ENCODE measurements around the gene FAM20C. TPM values are rescaled to one million over a fixed set of nuclear protein-coding genes. Genes with fewer than 3 reads are reported as not detected.

The FAM20C gene
- 10 to 100 TPM; 56.6 to 74.3 TPM for total RNA-seq
- long read RNA-seq, donor 1, transcript FAM20C-201 (10 exons, 2,751 nt), result major isoform, 44 of 59 reads
- long read RNA-seq, donor 1, partial matches to known transcripts, result 4 of 59 reads
- long read RNA-seq, donor 1, other reads (novel, unspliced or antisense), result 11 of 59 reads
- long read RNA-seq, donor 2, transcript FAM20C-201 (10 exons, 2,751 nt), result major isoform, 14 of 61 reads
- long read RNA-seq, donor 2, transcript FAM20C-205 (7 exons, 2,177 nt), result minor isoform, 6 of 61 reads
- long read RNA-seq, donor 2, partial matches to known transcripts, result 34 of 61 reads
- long read RNA-seq, donor 2, other reads (novel, unspliced or antisense), result 7 of 61 reads

DNA sequence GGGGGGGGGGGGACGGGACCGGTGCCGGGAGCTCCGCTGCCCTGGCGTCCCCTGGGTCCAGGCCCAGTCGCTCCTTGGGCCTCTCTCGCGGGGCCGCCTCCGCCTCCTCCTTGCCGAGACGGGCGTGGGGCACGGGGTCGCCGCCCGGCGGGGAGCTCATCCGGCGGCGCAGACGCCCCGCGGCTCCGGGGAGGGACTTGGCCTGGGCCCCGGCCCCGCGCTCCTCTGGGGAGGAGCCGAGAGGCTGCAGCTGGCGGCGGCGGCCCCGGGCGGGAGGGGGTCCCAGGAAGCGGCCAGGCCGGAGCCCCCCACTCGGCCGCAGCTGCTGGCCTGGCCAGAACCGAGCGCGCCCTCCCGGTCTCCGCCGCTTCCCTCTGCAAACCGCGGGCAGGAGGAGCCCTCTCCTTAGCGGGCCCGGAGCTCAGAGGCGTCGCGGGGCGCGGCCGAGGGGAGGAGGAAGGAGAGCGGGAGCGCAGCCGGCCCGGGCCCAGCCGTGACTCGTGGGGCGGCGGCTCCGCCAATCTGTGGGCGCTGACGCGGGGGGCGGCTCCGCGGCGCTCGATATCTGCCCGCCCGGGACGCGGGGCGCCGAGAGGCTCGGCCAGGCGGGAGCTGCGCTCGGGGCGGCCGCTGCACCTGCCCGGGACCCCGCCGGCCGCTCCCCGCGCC is at the start of gene FAM20C:
FAM20C (plus strand) TSS at position 591 of the 669 bp plus-strand sequence. CDS start 629 bp downstream, outside the sequence.
- intact Hi-C loops (cut with DNase I), result no loop called here
- peak; percentile 96 for DNase-seq (ENCODE audit: low spot score)

DNA sequence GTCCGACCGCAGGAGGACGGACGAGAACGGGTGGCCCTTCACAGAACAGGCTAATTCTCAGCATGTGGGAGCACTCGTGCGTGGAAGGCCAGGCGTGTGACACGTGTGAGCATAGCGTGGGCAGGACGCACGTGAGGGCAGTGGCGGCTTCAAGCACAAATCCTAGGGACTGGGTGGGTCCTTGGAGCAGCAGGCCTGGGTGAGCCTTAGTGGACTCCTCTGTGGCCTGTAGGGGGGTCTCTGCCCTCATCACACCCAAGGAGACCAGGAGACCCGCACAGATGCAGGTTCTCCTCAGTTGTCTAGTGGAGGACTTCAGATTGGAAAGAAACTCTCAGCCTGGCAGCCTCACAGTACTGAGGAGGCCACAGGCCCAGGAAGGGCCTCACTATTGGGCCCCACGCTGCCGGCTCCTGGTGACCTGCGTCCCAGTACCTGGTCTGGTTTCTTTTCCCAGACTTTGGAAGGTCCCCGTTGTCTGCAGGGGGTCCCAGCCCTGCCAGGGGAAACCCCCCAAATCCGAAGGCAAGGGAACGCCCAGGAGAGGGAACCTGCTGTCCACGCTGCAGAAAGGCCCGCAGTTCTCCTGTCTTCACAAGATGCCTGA is 49.1 kb upstream of the FAM20C start:
- peak; percentile 47 for DNase-seq (ENCODE audit: low spot score)
- intact Hi-C loops (cut with DNase I), result no loop called here

DNA sequence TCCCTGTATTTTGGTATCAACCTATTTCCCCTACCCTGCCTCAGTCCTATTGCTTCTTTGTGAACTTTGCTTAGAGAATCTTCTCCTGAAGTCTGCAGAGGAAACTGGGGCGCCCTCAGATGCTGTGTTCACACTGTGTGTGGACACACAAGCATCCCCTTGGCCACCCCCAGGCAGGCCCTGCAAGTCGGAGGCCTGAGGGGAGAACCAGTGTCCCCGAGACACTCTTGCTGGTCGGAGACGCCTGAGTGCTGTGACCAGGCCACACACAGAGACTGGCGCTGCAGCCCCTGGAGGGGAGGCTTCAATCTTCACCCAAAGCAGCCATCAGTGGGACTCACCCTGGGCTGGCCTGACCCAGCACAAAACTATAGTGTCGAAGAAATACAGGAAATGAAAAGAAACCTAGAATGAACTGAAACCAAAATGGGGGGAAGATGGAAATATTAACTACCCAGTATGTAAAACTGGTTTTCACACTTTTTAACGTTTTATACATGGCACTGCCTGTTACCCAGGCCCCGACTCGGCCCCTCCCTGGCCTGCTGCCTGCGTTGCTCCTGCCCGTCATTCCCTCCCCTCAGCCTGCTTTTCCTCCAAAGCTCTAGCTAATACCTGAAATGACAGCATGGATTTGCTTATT is 48.4 kb upstream of the FAM20C start:
- intact Hi-C loops (cut with DNase I), result no loop called here
- DNase-seq (ENCODE audit: low spot score), result peak; percentile 69

DNA sequence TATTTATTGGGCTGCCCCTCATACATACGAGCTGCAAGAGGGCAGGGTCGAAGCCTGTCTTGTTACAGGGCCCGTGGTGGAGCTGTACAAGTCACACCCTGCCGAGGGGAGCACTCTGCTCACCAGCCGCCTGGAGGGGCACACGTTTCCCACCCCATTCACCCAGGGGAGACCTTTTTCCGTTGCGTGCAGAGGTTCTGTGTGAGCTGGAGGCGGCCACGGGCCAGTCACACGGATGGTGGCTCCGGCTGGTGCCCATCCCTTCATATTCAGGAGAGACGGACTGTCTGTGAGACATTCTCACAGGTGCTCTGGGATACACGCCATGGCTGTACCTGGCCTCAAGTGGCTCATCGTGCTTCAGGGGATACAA is 47.9 kb upstream of the FAM20C start:
- DNase-seq (ENCODE audit: low spot score), result peak; percentile 66
- intact Hi-C loops (cut with DNase I), result no loop called here

DNA sequence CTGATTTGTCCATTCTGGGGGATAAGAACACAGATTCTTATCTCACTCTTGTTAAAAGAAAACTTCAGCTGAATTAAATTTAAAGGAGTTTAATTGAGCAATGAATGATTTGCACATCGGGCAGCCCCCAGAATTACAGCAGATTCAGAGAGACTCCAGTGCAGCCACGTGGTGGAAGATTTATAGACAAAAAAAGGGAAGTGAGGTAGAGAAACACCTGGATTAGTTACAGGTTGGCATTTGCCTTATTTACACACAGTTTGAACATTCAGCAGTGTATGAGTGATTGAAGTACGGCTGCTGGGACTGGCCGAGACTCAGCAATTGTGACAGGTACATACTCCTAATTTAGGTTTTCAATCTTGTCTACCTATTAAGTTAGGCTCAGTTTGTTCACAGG is 46.5 kb upstream of the FAM20C start:
- intact Hi-C loops (cut with DNase I), result no loop called here
- no peak for DNase-seq (ENCODE audit: low spot score)

DNA sequence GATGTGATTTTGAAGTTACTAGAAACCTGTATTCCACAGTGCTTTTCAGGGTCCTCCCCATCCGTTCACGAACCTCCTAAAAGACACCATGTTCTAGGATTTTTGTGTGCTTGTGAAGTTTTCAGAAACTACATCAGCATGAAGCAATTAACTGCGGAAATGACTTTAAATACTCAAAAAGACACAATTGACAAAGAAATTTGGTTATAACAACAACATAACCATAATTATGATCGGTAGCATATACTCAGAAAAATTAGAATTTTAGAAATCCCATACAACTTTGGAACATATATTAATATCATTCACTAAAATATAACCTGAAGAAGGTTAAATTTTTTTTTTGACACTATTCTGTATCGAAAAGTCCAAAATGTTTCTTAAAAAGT is 43.8 kb upstream of the FAM20C start:
- intact Hi-C loops (cut with DNase I), result no loop called here
- DNase-seq (ENCODE audit: low spot score), result no peak

DNA sequence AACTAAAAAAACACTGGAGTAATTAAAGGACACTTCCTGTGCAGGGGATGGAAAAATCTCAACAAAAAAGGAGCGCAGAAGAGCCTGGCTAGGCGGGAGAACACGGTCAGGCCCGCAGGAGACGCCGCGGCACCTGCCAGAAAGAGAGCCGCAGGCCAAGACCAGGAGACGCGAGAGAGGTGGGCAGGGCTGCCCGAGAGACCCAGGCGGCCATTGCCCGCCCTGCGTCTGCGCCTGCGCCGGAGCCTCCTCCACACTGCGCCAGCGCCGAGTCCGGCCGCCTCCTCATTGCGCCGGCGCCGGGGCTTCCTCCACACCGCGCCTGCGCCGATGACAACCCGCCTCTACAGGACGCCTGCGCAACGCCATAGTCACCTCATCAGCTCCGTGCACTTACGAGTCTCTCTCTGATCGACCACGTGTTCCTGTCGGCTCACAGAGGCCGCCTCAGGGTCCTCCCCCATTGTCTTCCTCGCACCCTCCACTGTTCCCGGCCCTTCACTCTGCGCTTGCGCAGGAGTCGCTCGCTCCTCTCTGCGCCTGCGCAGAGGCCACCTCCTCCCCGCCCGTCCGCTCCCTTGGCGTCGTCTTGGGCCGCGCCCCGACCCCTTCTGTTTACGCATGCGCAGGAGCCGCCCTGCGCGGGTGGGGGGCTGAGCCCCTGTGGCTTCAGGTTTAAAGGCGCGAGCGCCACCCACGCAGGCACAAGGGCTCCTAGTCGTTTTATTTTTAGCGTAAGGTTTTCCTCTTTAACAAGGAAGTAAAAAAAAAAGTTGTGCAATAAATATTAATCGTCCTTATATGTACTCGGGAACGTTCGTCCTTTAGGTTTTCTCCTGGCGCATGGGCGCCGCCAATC is 43.2 kb upstream of the FAM20C start:
- DNase-seq (ENCODE audit: low spot score), result peak; percentile 99
- intact Hi-C loops (cut with DNase I), result no loop called here

DNA sequence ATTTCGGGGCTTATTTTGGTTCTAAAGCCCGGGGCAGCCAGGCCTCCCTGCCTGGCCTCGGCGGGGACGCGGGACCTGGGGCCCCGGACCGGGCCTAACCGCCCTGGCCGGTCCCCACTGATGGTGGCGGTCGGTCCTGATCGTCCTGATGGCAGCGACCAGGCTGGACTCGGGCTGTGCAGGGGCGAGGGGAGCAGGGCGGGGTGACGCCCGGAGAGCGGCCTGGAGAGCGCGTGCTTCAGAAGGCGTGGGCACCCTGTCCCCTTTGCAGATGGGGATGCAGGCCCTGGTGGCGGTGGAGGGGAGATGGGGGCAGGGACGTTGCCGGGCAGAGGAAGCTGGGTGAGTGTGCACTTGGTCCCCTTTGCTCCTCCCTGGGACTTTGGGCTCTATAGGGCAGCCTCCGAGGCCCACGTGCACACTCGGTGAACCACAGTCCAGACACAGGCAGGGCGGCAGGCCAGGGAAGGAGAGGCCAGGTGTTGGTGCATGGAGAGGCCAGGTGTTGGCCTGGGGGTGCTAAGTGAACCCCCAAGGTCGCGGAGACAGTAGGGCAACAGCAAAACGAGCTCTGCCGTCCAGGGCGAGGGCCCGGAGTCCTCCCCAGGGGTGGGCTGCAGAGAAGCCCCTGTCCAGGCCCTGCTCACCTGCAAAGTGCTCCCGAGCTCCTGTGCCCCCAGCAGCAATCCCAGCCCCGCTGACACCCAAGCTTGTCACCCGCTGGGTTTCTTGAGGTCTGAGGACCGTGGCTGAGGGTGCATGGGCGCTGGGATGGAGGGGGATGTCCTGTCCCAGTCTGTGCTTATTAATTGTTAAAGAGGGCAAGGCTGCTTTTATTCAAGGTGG is 42.4 kb upstream of the FAM20C start:
- peak; percentile 91 for DNase-seq (ENCODE audit: low spot score)
- intact Hi-C loops (cut with DNase I), result no loop called here

DNA sequence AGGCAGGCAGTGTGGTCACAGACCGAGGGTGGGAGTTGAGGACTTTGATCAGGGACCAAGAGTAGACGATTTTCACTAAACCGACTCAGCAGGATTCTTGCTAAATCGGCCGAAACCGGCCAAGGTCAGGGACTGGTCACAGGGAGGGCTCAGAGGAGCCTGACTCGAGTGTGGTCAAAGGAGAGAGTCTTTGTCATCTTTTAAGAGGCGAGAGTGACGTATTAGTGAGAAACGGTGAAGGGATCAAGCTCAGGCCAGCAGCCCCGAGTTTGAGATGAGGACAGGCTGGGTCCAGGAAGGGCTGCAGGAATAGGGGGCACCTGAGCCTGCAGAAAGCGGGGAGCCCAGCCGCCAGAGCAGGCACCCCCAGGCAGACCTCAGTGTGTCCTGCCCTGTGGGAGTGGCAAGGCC is 41.6 kb upstream of the FAM20C start:
- peak; percentile 89 for DNase-seq (ENCODE audit: low spot score)
- intact Hi-C loops (cut with DNase I), result no loop called here

DNA sequence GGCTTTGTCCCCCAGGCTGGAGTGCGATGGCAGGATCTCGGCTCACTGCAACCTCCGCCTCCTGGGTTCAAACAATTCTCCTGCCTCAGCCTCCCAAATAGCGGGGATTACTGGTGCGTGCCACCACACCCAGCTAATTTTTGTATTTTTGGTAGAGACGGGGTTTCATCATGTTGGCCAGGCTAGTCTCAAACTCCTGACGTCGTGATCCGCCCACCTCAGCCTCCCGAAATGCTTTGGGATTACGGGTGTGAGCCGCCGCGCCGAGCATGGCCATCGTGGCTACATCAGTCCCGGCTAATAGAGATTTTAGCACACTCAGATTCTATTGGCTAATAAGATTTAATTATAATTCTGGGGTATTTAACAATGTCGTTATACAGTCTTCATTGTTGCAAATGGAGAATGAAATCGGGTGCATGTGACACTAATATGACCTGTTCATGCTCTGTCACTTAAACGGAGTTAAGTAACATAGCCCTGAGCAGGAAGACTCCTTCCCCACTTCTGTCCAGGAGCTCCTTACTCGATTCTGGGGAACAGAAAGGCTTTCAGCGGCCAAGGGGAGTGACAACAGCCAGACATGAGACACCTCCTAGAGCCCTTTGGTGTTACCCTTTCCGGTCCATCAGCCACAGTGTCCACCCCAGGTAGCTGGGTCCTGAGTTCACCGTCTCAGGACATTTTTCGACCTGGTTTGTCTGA is 40.9 kb upstream of the FAM20C start:
- intact Hi-C loops (cut with DNase I), result no loop called here
- peak; percentile 66 for DNase-seq (ENCODE audit: low spot score)

DNA sequence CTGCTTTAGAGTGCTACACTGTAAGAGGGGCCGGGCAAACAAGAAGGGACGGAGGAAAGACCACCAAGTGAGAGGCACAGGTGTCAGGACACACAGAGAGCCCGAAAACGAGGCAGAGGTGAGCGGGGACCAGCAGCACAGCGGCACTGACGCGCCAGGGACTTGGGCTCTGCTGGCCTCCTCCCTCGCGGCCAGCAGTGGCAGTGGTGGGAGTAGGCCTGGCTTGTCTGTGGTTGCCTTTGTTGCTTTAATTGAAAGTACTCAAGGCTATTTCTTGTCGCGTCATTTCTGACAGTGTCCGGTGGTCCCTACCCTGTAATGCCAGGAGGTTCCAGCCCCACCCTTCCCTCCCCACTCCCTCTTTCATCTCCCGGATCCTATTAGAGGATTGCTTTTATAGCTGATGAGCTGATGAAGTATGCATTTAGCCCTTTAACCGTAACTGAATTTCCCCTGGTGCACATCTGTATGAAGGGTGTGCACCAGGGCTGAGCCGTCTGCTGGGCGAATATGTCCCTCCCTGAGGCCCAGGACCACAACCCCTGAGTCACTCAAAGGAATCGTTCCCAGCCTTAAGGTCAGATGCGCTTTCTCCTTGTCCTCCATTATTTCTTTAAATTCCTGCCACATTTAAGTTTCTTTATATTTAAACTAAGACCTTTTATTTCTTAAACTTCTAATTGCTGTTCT is 39.5 kb upstream of the FAM20C start:
- peak; percentile 72 for DNase-seq (ENCODE audit: low spot score)
- intact Hi-C loops (cut with DNase I), result no loop called here

DNA sequence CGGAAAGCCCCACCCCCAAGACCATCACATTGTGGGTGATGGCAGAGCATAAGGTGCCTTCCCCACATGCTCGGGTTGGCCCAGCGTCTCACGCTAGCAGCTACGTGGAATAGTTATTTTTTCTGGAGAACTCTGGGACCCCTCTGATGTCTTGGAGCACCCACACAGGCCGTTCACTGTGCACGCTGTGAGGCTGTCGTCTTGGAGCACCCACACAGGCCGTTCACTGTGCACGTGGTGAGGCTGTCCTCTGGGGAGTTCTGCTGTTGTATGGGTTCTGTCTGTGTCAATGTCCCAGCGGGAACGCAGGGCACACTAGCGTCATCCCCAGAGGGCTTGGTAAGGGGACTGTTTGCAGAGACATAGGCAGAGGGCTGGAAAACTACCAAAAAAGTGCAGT is 38.8 kb upstream of the FAM20C start:
- intact Hi-C loops (cut with DNase I), result no loop called here
- peak; percentile 62 for DNase-seq (ENCODE audit: low spot score)

DNA sequence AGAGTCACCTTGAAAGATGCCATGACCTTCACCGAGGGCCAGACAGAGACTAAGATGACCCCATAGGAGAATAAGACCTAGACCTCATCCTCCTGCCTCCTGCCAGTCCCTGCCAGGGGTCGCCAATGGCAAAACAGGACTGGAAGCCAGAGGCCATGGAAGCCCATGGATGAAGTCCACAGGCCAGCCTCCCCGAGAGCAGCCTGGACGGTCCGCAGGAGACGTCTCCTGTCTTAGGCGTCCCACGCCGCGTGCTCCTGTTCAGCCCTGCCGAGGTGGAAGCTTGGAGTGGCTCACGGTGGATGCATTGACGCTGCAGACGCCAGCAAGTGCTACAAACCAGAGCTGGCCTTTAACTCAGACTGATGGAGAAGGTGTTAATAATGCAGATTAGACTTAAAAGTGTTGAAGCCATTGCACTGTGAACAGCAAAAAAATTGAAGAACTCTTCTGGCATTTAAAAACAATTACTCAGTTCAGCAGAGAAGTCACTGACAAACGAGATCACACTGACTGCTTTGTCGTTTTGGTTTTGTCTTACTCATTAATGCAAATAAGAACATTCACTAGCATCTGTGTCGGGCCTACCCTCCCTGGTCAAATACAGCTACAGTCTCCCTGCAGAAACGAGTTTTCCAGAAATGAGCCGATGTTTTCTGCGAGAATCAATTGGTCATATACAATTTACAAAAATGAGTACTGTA is 38.1 kb upstream of the FAM20C start:
- DNase-seq (ENCODE audit: low spot score), result peak; percentile 50
- intact Hi-C loops (cut with DNase I), result no loop called here

DNA sequence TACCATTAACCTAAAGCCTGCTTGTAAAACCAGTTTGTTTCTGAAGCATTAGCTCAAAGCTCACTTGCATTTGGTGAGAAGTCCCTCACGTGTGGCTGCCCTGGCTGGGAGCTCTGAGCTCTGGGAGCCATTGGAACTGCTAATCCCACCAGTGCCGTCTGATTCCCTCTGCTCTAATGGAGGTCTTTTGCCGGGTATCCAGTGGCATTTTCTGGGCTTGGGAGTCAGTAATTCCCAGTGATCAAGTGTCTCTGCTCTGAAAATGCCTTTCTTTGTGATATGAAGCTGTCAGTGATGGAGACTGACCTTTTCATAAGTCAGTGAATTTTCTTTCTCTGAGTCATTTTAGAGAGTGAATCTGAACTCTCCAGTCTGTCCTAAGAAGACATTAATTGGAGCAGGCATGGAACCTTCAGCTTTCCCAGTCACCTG is 36.9 kb upstream of the FAM20C start:
- intact Hi-C loops (cut with DNase I), result no loop called here

DNA sequence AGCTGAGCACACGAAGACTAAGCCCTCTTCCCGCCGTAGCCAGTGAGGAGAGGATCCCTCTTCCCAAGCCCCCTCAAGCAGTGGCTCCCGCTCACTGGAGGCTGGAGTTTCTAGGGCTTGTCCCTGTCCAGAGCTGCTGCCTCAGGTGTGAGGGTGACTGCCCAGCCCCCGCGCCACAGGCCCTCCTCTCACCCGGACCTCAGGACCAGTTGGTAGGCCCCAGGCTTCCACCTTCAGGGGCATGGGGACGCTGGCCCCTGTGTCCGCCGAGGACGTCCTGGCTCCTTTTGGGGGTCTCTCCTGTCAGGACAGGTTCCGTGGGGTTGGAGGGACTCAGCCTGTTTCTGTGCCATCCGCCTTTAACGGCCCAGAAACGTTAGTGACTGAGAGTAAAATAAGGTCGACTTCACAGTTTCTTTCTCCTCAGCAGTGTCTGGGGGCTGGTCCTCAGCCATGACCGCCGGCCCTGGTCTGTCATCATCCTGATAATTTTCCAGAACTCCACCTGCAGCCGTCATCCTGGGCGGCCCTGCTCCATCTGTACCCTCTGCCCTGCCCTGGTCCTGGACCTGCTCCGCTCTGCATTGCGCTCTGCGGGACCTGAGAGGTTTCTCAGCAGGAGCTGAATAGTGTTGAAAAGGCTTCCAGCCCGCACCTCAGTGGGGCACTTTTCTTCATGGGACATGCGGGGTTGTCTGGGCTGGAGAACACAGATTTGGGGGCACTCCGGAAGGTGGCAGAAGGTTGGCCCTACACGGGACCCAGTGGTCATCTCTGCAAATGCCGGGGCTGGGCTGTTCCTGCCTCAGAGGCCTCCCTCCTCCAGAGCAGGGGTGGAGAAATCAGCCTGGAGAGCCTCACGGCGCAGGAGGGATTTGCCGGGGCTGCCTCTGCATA is 36.0 kb upstream of the FAM20C start:
- intact Hi-C loops (cut with DNase I), result no loop called here
- DNase-seq (ENCODE audit: low spot score), result peak; percentile 55

More for the DNA sequence above, 36.9 kb upstream of the FAM20C start:
- peak; percentile 38 for DNase-seq (ENCODE audit: low spot score)

DNA sequence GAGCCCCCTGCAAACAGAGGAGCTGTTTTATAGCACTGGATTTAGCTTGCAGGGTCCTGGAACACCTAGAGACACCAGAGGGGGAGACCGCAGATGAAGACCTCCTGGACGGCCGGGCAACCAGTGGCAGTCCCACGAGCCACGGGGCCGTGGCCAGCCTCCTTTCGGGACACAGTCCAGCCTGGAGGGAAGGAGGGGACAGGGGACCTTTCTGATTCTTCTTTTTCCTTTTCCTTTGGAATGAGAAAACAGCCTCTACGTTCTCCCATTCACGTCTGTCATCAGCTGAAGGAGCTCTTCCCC is 35.4 kb upstream of the FAM20C start:
- intact Hi-C loops (cut with DNase I), result no loop called here

More for the DNA sequence above, 35.4 kb upstream of the FAM20C start:
- peak; percentile 57 for DNase-seq (ENCODE audit: low spot score)
